ENCODE data around the gene DAZ2.
"Not testable (repeated sequence)": the region's sequence is repeated elsewhere in the genome, so short reads cannot be mapped to it uniquely, and the experiment has no call there.

The DAZ2 gene, protein sequence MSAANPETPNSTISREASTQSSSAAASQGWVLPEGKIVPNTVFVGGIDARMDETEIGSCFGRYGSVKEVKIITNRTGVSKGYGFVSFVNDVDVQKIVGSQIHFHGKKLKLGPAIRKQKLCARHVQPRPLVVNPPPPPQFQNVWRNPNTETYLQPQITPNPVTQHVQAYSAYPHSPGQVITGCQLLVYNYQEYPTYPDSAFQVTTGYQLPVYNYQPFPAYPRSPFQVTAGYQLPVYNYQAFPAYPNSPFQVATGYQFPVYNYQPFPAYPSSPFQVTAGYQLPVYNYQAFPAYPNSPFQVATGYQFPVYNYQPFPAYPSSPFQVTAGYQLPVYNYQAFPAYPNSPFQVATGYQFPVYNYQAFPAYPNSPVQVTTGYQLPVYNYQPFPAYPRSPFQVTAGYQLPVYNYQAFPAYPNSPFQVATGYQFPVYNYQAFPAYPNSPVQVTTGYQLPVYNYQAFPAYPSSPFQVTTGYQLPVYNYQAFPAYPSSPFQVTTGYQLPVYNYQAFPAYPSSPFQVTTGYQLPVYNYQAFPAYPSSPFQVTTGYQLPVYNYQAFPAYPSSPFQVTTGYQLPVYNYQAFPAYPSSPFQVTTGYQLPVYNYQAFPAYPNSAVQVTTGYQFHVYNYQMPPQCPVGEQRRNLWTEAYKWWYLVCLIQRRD

DNA sequence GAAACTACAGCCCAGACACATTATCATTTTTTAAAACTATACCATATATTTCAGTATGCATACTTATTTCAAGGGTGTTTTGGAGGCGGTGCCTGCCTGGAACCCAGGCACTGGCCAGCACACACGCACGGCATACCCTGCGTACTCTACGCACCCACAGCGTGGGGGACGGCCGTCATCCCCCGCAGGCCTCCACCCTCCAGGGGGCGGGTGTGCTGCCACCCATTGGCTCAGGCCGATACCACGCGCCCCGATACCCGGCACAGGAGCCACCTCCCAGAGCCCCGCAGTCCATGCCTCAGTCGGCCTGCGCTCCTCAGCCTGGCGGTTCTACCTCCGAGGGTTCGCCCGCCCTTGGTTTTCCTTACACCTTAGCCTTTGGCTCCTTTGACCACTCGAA is at the start of gene DAZ2:
Gene DAZ2, plus strand, starts transcription at position 301 of the 400 bp plus-strand sequence. CDS start 208 bp downstream, outside the sequence.
- DNase-seq: not testable (repeated sequence)

GRCh38 chrY:23198908-23199307 is 20.4 kb upstream of the DAZ2 start, which contains the start of gene DAZ1:
Gene DAZ1, minus strand, starts transcription at chrY:23199008. Its CDS starts 208 bp downstream, at chrY:23198800.
- DNase-seq: not testable (repeated sequence)

DNA sequence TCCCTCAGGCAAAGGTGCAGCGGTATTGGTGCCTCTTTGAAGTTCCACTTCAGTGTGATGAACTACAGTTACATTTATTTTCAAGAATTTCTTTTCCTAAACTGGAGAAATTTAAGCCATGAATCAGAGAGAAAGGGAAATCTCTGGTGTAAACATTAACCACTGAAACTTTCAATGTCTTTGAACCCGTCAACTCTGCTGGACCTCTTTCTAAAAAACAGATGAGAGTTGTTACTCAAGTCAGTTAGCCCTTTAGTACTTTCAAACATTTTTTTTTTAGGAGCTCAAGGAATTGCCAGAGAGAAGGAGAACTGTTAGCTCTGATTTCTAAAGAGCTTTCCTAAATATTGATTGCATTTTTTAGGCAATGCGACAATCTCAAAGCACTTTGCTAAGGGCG is 11.9 kb upstream of the DAZ2 start:
- not testable (repeated sequence) for DNase-seq

GRCh38 chrY:23209802-23210495 is 9.4 kb upstream of the DAZ2 start:
- not testable (repeated sequence) for DNase-seq

- DNase-seq: not testable (repeated sequence)
Measured at GRCh38 chrY:23210681-23211080, 8.7 kb upstream of the DAZ2 start.

Measured in CD4-positive, alpha-beta T cell treated with Interleukin-17A for 4 hours (primary cell).